Measurements from ENCODE around the gene DBP. TPM values are rescaled to one million over a fixed set of nuclear protein-coding genes. Genes with fewer than 3 reads are reported as not detected.
"Not testable (repeated sequence)": the region's sequence is repeated elsewhere in the genome, so short reads cannot be mapped to it uniquely, and the experiment has no call there.

The DBP gene
- total RNA-seq, 6 experiments from 2014 or later = 1.8 to 11.6 (median 3.3) TPM

DNA sequence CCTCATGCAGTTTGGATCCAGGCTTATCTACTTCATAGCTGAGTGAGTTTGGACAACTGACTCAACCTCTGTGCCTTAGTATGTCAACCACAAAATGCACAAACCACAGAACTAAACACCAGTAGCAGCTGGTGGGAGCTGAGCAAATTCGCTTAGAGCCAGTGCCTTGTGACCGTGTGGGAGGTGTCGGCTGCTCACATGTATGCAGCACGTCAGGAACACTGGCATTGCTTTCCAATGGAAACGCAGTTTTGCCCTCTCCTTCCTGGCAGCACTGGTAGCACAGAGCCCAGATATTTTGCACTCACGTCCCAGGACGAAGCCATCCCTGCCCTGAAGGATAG, 43.9 kb upstream of the DBP start:
- DNase-seq = no peak
- H3K27ac ChIP-seq = no peak overlapping the region
- H3K9me3 ChIP-seq = no peaks in the 10 kb centered on the region
- no peak overlapping the region for H3K4me3 ChIP-seq
- intact Hi-C loops (cut with DNase I) = loop anchor here in 1 of 2 donors (10.0 kb wide), 1 partner anchor 164 kb away; no protein-coding TSS in a partner anchor
- TF ChIP-seq, protein P1, sequence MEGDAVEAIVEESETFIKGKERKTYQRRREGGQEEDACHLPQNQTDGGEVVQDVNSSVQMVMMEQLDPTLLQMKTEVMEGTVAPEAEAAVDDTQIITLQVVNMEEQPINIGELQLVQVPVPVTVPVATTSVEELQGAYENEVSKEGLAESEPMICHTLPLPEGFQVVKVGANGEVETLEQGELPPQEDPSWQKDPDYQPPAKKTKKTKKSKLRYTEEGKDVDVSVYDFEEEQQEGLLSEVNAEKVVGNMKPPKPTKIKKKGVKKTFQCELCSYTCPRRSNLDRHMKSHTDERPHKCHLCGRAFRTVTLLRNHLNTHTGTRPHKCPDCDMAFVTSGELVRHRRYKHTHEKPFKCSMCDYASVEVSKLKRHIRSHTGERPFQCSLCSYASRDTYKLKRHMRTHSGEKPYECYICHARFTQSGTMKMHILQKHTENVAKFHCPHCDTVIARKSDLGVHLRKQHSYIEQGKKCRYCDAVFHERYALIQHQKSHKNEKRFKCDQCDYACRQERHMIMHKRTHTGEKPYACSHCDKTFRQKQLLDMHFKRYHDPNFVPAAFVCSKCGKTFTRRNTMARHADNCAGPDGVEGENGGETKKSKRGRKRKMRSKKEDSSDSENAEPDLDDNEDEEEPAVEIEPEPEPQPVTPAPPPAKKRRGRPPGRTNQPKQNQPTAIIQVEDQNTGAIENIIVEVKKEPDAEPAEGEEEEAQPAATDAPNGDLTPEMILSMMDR (IDR thresholded peaks at IDR 0.05) = no peak
- TF ChIP-seq POLR2A (IDR thresholded peaks at IDR 0.05) = no peak
- WGBS (ENCODE audit: insufficient coverage, low coverage, low lambda C conversion rate, missing lambda C conversion rate) = 70% methylated on average over 4 of the region's 7 CpGs
- ATAC-seq = no peak
- no peaks in the 10 kb centered on the region for H3K36me3 ChIP-seq
- H3K4me1 ChIP-seq = peaks cover 0 to 6% (median 3%) of the 10 kb centered on the region in 4 donors
- H3K27me3 ChIP-seq = no peaks in the 10 kb centered on the region

DNA sequence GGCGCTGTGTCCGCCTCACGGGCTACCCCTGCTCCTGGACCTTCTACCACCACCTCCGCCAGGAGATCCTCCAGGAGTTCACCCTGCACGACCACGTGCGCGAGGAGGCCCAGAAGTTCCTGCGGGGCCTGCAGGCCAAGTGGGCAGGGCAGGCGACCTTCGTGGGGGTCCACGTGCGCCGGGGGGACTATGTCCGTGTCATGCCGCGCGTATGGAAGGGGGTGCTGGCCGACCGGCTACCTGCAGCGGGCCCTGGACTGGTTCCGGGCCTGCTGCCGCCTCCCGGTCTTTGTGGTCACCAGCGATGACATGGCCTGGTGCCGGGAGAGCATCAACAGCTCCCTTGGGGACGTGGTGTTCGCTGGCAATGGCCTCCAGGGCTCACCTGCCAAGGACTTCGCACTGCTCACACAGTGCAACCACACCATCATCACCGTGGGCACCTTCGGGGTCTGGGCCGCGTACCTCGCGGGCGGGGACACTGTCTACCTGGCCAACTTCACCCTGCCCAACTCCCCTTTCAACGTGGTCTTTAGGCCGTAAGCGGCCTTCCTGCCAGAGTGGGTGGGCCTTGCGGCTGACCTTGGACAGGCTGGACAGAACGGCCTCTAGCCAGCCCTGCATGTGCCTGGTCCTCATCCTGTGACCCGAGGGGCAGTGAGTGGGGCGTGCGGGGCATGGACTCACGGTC, 43.4 kb upstream of the DBP start:
- H3K9me3 ChIP-seq = no peaks in the 10 kb centered on the region
- no peaks in the 10 kb centered on the region for H3K27me3 ChIP-seq
- no peaks in the 10 kb centered on the region for H3K36me3 ChIP-seq
- H3K4me3 ChIP-seq = no peak overlapping the region
- peaks cover 0 to 6% (median 3%) of the 10 kb centered on the region in 4 donors for H3K4me1 ChIP-seq
- 90% methylated on average over 2 of the region's 45 CpGs for WGBS (ENCODE audit: insufficient coverage, low coverage, low lambda C conversion rate, missing lambda C conversion rate)
- H3K27ac ChIP-seq = no peak overlapping the region
- intact Hi-C loops (cut with DNase I) = loop anchor here in 1 of 2 donors (10.0 kb wide), 1 partner anchor 164 kb away; no protein-coding TSS in a partner anchor
- ATAC-seq = no peak
- DNase-seq = no peak
- no peak for TF ChIP-seq POLR2A (IDR thresholded peaks at IDR 0.05)
- TF ChIP-seq, protein P1 (IDR thresholded peaks at IDR 0.05) = no peak

DNA sequence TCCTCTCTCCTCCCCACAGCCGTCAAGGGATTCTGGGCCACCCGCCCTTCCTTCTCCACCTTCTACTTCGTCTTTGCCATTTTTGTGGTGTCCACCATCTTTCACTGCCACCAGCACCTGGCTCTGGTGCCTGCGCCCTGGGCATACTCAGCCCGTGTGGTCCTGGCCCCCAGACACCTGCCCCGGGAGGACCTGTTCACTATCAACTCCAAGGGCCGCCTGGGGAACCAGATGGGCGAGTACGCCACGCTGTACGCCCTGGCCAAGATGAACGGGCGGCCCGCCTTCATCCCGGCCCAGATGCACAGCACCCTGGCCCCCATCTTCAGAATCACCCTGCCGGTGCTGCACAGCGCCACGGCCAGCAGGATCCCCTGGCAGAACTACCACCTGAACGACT, 42.8 kb upstream of the DBP start:
- not testable (repeated sequence) for ATAC-seq, H3K4me3 ChIP-seq, H3K36me3 ChIP-seq, H3K27ac ChIP-seq, DNase-seq, H3K27me3 ChIP-seq, H3K9me3 ChIP-seq
- WGBS (ENCODE audit: insufficient coverage, low coverage, low lambda C conversion rate, missing lambda C conversion rate) = 84% methylated on average over 3 of the region's 19 CpGs
- peaks cover 0 to 11% (median 4%) of the 10 kb centered on the region in 4 donors for H3K4me1 ChIP-seq
- intact Hi-C loops (cut with DNase I) = loop anchor here in 1 of 2 donors (10.0 kb wide), 1 partner anchor 165 kb away; no protein-coding TSS in a partner anchor

DNA sequence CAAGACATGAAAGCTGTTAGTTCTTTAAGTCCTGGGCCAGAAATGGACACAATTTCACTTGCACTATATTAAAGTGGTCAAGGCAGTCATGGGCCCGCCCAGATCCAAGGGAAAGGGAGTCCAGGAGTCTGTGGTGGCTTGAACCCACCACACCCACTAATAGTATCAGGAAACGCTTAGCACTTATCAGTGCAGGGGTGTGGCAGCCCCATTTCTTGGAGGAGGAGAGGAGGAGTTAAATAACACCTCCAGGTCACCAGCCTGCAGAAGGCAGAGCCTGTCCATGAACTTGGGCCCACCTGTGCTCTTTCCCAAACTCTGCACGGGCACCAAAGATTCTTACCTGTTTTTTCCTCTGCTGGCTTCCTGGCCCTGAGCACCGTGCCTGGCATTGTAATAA, 41.0 kb upstream of the DBP start:
- no peak for DNase-seq
- no peak for TF ChIP-seq POLR2A (IDR thresholded peaks at IDR 0.05)
- TF ChIP-seq, protein P1 (IDR thresholded peaks at IDR 0.05) = no peak
- 78% methylated on average over 2 of the region's 4 CpGs for WGBS (ENCODE audit: insufficient coverage, low coverage, low lambda C conversion rate, missing lambda C conversion rate)
- no peak overlapping the region for H3K4me3 ChIP-seq
- intact Hi-C loops (cut with DNase I) = loop anchor here in 1 of 2 donors (10.0 kb wide), 3 partner anchors 57 to 157 kb away; partner anchors contain the start of gene HSD17B14
- H3K9me3 ChIP-seq = no peaks in the 10 kb centered on the region
- peaks cover 0 to 6% (median 3%) of the 10 kb centered on the region in 4 donors for H3K4me1 ChIP-seq
- no peak overlapping the region for H3K27ac ChIP-seq
- H3K27me3 ChIP-seq = no peaks in the 10 kb centered on the region
- ATAC-seq = no peak
- H3K36me3 ChIP-seq = no peaks in the 10 kb centered on the region

DNA sequence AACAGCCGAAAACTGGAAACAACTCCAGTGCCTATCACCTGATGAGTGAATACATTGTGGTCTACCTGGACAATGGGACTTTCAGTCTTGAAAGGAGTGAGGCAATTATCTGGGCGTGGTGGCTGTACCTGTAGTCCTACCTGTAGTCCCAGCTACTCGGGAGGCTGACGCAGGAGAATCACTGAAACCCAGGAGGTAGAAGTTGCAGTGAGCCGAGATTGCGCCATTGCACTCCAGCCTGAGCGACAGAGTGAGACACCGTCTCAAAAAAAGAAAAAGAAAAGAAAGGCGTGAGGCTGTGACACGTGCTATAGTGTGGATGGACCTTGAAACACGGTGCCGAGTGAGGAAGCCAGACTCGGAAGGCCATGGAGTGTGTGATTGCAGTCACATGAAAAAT, 39.7 kb upstream of the DBP start:
- 83% methylated on average over 11 of the region's 13 CpGs for WGBS (ENCODE audit: insufficient coverage, low coverage, low lambda C conversion rate, missing lambda C conversion rate)
- Histone ChIP-seq H3K9me3 (no peaks in the 10 kb centered on the region), H3K27ac (no peak overlapping the region), H3K36me3 (no peaks in the 10 kb centered on the region), H3K4me3 (no peak overlapping the region), H3K27me3 (no peaks in the 10 kb centered on the region), H3K4me1 (peaks cover 0 to 6% (median 3%) of the 10 kb centered on the region in 4 donors)
- TF ChIP-seq, protein P1 (IDR thresholded peaks at IDR 0.05) = no peak
- no peak for TF ChIP-seq POLR2A (IDR thresholded peaks at IDR 0.05)
- ATAC-seq (no peak), DNase-seq (no peak)
- intact Hi-C loops (cut with DNase I) = loop anchor here in 1 of 2 donors (10.0 kb wide), 3 partner anchors 58 to 158 kb away; partner anchors contain the start of gene HSD17B14
